Lower lobe of right lung (tissue), 2 donors: Measurements from ENCODE around the gene ELP5. TPM values are rescaled to one million over a fixed set of nuclear protein-coding genes. Genes with fewer than 3 reads are reported as not detected.

Experiments
- ATAC-seq, 2 donors: fragments of 200-7000 bp; cut with Tn5 transposase; one replicate each; pipeline ENCODE4 v1.9.1; 2020 to 2022; ENCODE audit warnings: mild to moderate bottlenecking in 2 of 2, moderate library complexity in 2 of 2
- DNase-seq: peaks from one replicate; pipeline ENCODE4 v3.0.0-alpha.2; 2020
- H3K27ac ChIP-seq: fragments of 200-600 bp; one replicate; pipeline ENCODE4 v1.8.0; 2022
- H3K27me3 ChIP-seq: fragments of 200-600 bp; one replicate; pipeline ENCODE4 v1.8.0; 2022; ENCODE audit warnings: low read depth
- H3K36me3 ChIP-seq: fragments of 200-600 bp; one replicate; pipeline ENCODE4 v1.8.0; 2022; ENCODE audit warnings: mild to moderate bottlenecking
- H3K4me1 ChIP-seq: fragments of 200-600 bp; one replicate; pipeline ENCODE4 v1.8.0; 2022
- H3K4me3 ChIP-seq: fragments of 200-600 bp; one replicate; pipeline ENCODE4 v1.8.0; 2022; ENCODE audit warnings: mild to moderate bottlenecking
- H3K9me3 ChIP-seq: fragments of 200-600 bp; one replicate; pipeline ENCODE4 v1.8.0; 2022
- intact Hi-C: fragments of 100-400 bp; cut with DNase I; formaldehyde crosslinking; loops from one replicate; pipeline ENCODE4 v1.11.0; 2022
- total RNA-seq: library from RNA; stranded (reverse); fragmentation: NEBNext Ultra II Directional; extraction: Animal tissue kit (Norgen Biotek cat#: 25700); gene quantifications from one replicate; pipeline ENCODE4 v1.2.1, GENCODE V29; 2021
- TF ChIP-seq, protein P1 (sequence below): fragments of 200-600 bp; IDR thresholded peaks from one replicate; pipeline ENCODE4 v1.8.0; 2022; ENCODE audit warnings: antibody characterized with exemption, mild to moderate bottlenecking
- donor health status: DM: no; HTN: yes; CAD: no; lungs with severe emphysema.

ELP5 gene
- total RNA-seq, 1 donor from 2014 or later: 33.2 TPM

DNA sequence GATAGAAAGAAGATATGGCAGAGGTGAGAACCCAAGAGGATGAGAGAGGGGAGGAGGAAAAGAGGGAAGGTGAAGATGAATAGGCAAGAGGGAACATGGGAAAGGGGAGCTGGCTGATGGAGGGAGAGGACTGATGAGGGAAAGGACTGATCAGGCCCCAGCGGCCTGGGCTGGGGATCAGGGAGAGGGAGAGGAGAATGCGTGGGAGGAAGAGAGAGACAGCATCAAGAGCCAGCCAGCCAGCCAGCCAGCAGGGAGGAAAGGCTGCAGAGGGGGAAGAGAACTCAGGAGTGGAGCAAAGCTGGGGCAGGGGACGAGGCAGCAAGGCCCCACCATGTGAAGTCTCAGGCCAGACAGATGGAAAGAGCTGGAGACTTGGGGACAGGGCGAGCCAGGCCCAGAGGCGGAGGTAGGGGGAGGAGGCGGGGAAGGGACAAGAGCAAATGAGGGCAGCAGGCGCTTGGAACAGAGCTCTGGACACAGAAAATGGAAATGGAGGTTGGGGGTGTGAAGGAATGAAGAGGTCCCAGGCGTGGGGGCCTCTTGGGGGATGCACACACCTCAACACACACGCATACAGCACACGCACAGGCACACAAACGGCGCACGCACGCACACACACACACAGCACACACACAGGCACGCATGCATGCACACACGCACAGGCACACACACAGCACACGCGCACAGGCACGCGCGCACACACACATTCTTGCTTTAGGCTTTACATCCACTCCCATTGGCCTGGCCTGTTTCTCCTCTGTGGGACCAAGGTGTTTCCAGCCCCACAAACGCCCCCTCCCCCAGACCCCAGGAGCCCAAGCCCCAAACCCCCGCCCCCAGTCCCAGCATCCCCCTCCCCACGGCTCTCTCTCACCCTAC is 44.7 kb upstream of the ELP5 start:
- no peaks in the 10 kb centered on the region for H3K9me3 ChIP-seq
- no peak overlapping the region for H3K27ac ChIP-seq
- intact Hi-C loops: no loop called here
- TF ChIP-seq, protein P1, sequence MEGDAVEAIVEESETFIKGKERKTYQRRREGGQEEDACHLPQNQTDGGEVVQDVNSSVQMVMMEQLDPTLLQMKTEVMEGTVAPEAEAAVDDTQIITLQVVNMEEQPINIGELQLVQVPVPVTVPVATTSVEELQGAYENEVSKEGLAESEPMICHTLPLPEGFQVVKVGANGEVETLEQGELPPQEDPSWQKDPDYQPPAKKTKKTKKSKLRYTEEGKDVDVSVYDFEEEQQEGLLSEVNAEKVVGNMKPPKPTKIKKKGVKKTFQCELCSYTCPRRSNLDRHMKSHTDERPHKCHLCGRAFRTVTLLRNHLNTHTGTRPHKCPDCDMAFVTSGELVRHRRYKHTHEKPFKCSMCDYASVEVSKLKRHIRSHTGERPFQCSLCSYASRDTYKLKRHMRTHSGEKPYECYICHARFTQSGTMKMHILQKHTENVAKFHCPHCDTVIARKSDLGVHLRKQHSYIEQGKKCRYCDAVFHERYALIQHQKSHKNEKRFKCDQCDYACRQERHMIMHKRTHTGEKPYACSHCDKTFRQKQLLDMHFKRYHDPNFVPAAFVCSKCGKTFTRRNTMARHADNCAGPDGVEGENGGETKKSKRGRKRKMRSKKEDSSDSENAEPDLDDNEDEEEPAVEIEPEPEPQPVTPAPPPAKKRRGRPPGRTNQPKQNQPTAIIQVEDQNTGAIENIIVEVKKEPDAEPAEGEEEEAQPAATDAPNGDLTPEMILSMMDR: no peak
- H3K4me1 ChIP-seq: peaks cover 4% of the 10 kb centered on the region
- no peak for ATAC-seq
- H3K36me3 ChIP-seq: peaks cover 17% of the 10 kb centered on the region
- H3K4me3 ChIP-seq: no peak overlapping the region
- H3K27me3 ChIP-seq: no peaks in the 10 kb centered on the region
- DNase-seq: no peak

DNA sequence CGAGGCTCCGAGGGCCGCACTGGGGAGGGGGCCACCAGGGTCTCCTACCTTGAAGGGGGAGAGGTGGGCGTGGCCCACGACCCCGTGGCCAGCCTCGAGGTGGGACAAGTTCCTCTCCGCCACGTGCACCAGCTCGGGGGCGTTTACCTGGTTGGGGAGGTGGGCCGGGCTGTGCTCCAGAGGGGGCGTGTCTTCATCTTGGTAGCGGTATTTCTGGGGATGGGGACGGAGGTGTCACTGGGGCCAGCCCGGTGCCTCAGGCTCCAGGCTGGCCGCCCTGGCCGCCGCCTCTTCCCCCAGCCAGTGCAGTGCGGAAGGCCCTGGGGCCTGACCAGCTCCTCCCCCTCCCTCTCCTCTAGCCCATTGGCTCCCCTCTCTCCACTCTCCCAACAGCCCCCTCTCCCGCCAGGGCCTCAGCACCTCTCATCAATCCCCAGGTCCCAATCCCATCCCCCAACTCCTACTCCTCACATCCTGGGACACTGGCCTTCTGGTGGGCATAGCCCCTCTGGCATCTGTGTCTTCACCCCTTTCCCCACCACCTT is 43.9 kb upstream of the ELP5 start:
- TF ChIP-seq, protein P1: no peak
- Histone ChIP-seq H3K36me3 (peaks cover 9% of the 10 kb centered on the region), H3K4me1 (peaks cover 4% of the 10 kb centered on the region), H3K27me3 (no peaks in the 10 kb centered on the region), H3K4me3 (no peak overlapping the region), H3K27ac (no peak overlapping the region), H3K9me3 (no peaks in the 10 kb centered on the region)
- ATAC-seq (no peak), DNase-seq (no peak)
- intact Hi-C loops: no loop called here

DNA sequence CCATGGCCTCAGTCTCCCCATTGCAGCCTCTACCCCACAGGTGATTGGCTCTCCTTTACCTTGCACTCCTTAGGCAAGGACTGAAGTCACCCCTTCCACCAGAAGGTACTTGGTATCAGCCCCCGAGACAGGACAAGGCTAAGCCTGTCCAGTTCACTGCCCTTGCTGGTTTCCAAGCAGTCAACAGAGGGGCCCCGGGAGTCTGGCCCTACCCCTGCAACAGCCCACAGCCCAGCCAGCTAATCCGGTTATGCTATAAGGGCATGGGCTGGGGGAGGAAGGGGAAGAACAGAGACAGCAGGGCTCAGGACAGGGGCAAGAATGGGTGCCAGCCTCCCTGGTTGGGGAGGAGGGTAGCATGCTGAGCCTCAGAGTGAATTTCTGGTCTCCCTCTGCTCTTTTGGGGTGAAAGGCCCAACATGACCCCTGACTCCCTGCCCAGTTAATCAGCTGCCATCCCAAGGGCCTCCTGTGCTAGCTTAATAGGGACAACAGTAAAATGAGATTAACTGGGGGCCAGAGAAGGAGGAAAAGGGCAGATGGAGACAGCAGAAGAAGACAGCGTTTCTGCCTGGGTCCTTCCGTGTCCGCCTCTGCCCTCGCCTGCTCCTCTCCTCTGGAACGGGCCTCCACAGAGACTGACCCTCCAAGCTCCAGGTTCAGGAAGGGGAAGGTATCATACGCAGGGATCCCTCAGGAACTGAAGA is 43.1 kb upstream of the ELP5 start:
- TF ChIP-seq, protein P1: no peak
- intact Hi-C loops: no loop called here
- no peak overlapping the region for H3K27ac ChIP-seq
- H3K36me3 ChIP-seq: peaks cover 1% of the 10 kb centered on the region
- H3K9me3 ChIP-seq: no peaks in the 10 kb centered on the region
- H3K4me3 ChIP-seq: no peak overlapping the region
- ATAC-seq (no peak), DNase-seq (no peak)
- no peaks in the 10 kb centered on the region for H3K27me3 ChIP-seq
- peaks cover 11% of the 10 kb centered on the region for H3K4me1 ChIP-seq

DNA sequence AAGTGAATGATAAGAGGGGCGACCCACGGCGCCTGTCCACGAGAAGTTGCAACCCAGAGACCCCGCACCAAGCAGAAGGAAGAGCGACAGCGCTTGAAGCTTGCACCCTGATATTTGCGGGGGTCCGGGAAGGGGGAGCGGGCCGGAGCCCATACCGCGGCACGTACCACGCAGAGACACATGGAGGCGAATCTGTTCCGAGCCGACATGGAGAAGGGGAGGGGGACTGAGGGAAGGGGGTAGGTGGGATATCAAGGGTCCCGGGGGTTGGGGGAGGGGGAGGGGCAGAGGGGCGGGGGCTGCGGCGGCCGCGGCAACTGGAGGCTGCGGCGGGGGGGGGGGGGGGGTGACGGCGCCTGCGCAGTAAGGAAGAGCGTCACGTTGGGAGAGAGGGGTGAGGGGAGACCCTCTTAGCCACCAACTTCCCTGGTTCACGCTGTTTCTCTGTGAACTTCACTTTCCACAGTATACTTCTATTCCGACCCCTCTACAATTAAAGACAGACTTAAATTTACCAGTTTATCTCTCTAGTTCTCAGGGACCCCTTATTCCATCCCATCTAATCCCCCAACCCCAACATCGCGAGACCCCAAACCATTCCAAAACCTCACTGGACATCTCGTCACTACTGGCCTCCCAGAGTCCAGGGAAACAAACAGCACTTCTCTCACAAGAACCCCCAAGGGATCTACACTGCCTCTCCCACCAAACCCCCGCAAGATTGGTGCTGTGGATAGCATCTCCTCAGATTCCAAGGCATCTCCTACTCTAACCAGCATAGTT is 40.3 kb upstream of the ELP5 start:
- no peak overlapping the region for H3K4me3 ChIP-seq
- intact Hi-C loops: no loop called here
- H3K27ac ChIP-seq: no peak overlapping the region
- DNase-seq (no peak), ATAC-seq (no peak)
- H3K36me3 ChIP-seq: no peaks in the 10 kb centered on the region
- no peaks in the 10 kb centered on the region for H3K9me3 ChIP-seq
- no peaks in the 10 kb centered on the region for H3K27me3 ChIP-seq
- peaks cover 33% of the 10 kb centered on the region for H3K4me1 ChIP-seq
- TF ChIP-seq, protein P1: no peak

DNA sequence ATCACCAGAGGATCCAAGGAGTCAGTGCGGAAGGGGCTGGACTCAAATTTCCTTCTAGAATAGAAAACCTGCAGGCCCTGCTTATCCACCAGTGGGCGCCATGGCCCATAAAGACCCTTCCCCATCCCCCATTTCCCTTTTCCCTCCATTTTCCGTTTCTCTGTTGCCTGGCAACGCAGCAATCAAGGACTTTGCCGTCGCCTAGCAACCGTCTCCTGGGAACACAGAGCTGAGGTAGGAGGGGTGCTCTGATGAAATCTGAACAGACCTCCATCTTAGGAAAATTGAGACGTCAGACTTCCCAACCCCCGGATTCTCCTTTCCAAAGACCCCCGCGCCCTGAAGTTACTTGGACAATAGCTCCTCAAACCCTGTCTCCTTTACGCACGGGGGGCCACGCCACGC is 38.1 kb upstream of the ELP5 start:
- peak; percentile 84 for DNase-seq
- peak; percentile 4 to 22 for ATAC-seq
- no peaks in the 10 kb centered on the region for H3K36me3 ChIP-seq
- peaks cover 51% of the 10 kb centered on the region for H3K4me1 ChIP-seq
- intact Hi-C loops: no loop called here
- no peaks in the 10 kb centered on the region for H3K9me3 ChIP-seq
- no peaks in the 10 kb centered on the region for H3K27me3 ChIP-seq
- TF ChIP-seq, protein P1: peak; percentile 35
- H3K27ac ChIP-seq: peak overlapping the region; percentile 80
- H3K4me3 ChIP-seq: peak overlapping the region; percentile 70
